Keratinocyte (primary cell): ENCODE data around the gene PLAAT2.

ENCODE experiments used
- EZH2 ChIP-seq: IDR thresholded peaks from one replicate; pipeline ENCODE4 v1.6.1; 2012; ENCODE audit warnings: inconsistent platforms, mild to moderate bottlenecking, low read length, moderate library complexity
- TF ChIP-seq, protein P1 (sequence below), 3 experiments: IDR thresholded peaks in 1 of 3; conservative IDR thresholded peaks in 1 of 3; optimal IDR thresholded peaks in 1 of 3; 2 replicates in 2 of 3; 3 replicates in 1 of 3; pipeline versions ENCODE3 to v1.5.1; 2011; ENCODE audit warnings: low read length in 3 of 3, mild to moderate bottlenecking in 3 of 3, moderate library complexity in 2 of 3, control low read depth in 1 of 3, inconsistent platforms in 1 of 3; ENCODE audit not compliant: insufficient read depth in 2 of 3; ENCODE audit errors: extremely low read depth in 1 of 3

DNA sequence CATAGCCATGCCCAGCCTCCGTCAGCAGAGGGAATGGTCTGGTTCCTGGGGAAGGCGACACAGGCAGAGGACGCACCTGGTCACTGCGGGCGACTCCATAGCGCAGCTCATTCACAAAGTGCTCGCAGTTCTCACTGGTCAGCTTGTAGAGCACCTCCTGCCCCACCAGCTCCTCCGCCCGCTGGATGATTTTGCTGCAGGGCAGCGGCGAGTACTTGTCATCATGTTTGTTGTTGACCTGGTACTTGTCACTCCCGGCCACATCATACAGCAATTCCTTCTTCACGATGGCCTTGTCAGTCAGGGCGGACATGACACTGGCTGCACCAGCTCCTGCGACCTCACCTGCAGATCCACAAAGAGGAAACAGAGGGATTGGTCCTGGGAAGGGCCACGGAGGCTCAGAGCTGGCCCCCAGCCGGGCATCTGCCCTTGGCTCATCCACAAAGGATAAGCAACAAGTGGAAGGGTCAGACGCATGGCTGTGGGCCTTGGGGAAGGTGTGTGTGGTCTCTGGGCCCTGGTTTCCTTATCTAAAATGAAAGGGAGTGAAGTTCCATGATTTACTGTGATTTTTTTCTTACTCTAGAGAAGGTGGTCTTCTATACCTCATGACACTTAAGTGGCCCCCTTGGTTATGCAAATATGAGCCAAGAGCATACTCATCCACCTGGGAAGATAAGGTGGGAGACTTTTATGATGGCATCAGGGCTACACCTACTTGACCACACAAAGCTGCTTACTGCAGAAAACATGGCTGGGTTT, 27.0 kb upstream of the PLAAT2 start:
- TF ChIP-seq, protein P1, sequence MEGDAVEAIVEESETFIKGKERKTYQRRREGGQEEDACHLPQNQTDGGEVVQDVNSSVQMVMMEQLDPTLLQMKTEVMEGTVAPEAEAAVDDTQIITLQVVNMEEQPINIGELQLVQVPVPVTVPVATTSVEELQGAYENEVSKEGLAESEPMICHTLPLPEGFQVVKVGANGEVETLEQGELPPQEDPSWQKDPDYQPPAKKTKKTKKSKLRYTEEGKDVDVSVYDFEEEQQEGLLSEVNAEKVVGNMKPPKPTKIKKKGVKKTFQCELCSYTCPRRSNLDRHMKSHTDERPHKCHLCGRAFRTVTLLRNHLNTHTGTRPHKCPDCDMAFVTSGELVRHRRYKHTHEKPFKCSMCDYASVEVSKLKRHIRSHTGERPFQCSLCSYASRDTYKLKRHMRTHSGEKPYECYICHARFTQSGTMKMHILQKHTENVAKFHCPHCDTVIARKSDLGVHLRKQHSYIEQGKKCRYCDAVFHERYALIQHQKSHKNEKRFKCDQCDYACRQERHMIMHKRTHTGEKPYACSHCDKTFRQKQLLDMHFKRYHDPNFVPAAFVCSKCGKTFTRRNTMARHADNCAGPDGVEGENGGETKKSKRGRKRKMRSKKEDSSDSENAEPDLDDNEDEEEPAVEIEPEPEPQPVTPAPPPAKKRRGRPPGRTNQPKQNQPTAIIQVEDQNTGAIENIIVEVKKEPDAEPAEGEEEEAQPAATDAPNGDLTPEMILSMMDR (optimal IDR thresholded peaks at IDR 0.05 in 1 of 3, IDR thresholded peaks at IDR 0.05 in 1 of 3, conservative IDR thresholded peaks at IDR 0.05 in 1 of 3; ENCODE audit: extremely low read depth in 1 of 3, insufficient read depth in 2 of 3, low read length in 3 of 3) = no peak
- TF ChIP-seq EZH2 = no peak
